HG02870 (cell line): Measurements from ENCODE around the gene PTS.
A peak's percentile ranks its signal among the peaks of the same experiment; 100 is the strongest.

Experiments
- ATAC-seq: cut with Tn5 transposase; IDR thresholded peaks from one replicate; pipeline ENCODE4 v1.9.1; 2021; ENCODE audit warnings: mild to moderate bottlenecking, moderate library complexity; ENCODE audit not compliant: unreplicated experiment

The PTS gene

GRCh38 chr11:112260490-112260889 lies 34.3 kb downstream of the PTS start, which contains the start of gene PLET1:
TSS of gene PLET1 (minus strand) at chr11:112260860. CDS start at chr11:112260589, 271 bp downstream.
- no peak for ATAC-seq

GRCh38 chr11:112265659-112266409 lies 39.6 kb downstream of the PTS start:
- ATAC-seq = no peak

DNA sequence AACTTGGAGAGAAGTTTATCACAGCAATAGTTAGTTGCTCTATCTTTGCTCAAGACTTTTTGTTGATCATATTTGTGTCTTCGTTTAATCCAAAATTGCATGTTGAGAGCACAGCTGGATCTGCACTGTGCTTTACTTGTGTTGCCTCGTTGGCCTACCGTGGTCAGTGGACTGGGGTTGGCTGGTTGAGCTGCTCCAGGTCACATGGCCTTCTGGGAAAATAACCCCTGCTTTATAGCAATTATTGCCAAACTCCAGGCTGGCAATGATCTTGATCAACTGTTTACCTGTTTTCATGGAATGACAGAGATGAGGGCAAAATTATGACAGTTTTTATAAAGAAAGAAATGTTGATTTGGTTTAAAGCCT lies 40.2 kb downstream of the PTS start:
- no peak for ATAC-seq

- ATAC-seq = no peak
Observed at GRCh38 chr11:112267188-112267591, 41.0 kb downstream of the PTS start.

GRCh38 chr11:112268406-112268805 lies 42.2 kb downstream of the PTS start:
- no peak for ATAC-seq

- ATAC-seq = no peak
Observed at GRCh38 chr11:112269139-112269538, 42.9 kb downstream of the PTS start.

DNA sequence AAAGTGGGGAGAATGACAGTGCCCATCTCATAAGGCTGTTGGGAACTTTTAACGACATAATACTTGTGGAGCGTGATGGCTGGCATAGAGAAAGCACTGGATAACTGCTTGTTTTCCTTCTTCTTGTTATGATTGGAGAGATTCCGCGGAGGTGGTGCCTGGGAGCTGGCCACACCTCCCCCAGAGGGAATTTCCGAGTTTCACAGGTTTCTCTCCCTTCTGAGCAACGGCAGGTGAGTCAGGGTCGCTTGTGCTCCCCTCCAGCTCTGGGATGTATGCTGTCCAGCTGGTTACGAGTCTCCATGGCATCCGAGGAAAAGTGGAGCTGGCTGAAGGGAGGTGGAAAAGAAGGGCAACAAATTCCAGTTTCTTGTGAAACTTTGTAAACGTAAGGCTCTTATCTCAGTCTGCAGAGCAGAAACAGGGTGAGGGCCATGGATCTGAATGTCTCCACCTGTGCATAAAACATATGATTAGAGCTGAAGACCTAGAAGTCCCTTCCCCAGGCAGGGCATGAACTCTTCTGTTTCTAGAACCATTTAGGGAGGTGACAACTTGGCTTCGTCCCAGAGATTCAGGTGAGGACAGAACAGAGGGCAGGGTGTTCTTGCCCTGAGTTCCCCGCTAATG lies 44.4 kb downstream of the PTS start:
- no peak for ATAC-seq

GRCh38 chr11:112271242-112271641 lies 45.0 kb downstream of the PTS start:
- no peak for ATAC-seq

- no peak for ATAC-seq
Observed at GRCh38 chr11:112273066-112273465, 46.8 kb downstream of the PTS start.

DNA sequence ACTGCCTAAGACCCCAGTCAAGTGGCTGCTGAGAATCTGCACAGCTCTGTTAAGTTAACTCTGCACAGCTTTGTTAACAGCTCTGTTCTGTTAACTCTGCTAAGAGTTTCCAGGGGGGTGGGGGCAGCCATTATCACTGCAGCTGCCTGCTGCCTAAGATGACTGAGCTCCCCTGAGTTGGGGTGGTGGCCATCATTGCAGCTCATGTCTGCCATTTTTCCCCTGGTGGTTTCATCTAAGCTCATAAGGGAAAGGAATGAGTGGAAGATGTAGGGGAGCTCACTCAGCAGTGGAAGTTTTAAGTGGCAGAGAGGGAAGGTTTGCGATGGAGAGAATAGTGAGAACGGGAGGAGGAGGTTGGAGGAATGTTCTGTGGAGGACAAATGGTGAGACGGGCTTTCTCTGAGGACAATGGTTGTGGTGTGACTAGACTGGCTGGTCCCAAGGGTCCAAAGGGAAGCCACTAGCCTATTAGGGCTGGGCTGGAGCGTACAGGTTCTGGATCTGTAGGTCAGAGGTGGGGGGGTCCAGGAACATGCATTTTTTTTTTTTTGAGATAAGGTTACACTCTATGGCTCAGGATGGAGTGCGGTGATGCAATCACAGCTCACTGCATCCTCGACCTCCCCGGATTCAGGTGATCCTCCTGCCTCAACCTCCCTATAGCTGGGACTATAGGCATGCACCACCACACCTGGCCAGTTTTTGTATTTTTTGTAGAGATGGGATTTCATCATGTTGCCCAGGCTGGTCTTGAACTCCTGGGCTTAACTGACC lies 48.0 kb downstream of the PTS start:
- no peak for ATAC-seq

DNA sequence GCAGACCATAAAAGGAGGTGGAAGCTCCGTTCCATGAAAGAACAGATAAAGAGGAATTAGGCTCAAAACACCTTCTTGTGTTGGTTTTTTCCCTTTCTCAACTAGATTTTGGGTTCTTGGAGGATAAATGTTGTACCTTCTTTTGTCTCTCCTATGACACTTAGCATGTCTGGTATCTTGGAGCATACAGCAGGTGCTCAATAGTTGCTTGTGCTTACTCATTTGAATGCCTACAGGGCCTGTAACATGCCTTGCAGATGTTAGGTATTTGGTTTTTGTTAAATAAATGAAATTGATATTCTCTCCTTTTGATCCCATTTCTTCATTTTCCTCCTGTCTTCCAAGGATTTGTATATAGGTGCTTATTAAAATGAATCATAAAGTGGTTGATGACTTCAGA lies 50.8 kb downstream of the PTS start:
- no peak for ATAC-seq

- no peak for ATAC-seq
Observed at GRCh38 chr11:112277941-112278340, 51.7 kb downstream of the PTS start.

DNA sequence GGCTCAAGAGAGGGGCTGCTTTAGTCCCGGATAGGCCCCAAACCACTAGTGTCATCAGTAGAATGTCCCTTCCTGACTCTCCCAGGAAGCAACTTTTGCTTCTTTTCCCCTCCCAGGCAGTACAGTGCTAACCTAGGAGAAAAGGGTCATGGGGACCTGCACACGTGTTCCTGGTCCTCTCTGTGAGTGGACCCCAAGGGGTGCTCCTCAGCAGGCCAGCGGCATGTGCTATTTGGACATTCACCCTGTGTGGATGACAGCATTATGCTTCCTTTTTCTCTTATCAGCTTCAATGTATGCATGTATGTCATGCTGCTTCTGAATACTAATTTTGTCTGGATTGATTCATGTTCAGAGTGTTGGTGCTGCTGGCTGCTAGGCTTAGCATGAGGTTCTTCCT lies 52.6 kb downstream of the PTS start:
- ATAC-seq = no peak

DNA sequence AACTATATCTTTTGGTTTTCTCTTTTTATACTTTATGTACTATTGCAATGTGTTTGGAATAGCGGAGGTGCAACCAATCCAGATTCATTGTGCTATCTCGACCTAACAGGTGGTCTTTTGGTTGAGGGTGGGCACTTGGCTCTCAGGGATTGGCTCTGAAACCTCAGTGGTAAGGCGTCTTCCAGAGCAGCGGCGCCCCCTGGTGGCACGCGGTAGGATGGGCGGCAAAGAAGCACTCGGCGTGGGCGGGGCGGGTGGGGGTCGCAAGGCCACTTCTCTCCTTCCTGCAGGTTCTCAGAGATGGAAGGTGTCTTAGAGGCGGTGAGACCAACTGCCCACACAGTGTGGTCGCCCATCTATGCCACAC lies 53.7 kb downstream of the PTS start:
- ATAC-seq = peak; percentile 44

DNA sequence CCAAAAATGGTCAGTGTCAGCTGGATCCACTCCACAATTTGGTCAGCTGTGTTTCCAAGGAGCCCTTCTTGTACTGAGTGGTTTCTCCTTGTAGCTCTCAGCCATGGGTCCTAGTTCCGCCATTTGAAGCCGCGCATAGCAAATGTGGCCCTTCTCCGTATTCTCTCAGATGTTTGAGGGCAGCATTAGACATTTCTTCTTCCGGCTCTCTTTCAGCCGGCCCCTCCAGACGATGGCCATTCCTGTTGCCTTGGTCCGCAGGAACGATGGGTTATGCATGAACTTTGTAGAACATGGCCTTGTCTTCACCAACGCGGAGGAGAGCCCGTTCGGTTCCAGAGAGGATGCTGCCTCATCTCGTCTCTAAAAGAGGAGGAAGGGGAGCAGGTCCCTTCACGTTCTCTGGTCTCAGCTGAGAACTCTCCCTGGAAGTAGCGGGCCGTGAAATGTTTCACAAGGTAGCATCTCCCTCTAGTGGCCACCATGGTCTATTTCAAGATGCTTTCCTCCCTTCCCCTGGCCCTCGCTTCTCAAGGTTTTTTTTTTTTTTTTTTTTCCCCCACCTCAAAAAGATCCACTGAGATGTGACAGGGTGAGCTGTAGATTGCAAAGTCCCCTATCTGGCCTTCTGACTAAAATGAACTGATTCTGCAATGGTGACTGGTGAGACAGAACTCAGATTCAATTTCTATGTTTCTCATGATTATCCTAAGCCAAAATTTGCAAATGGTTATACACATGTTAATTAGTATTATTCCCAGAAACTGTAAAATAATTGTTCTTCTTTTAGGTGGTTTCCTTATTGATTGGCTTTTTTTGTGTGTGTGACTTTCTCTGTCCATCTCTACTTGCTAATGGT lies 54.3 kb downstream of the PTS start:
- ATAC-seq = peak; percentile 73

- no peak for ATAC-seq
Observed at GRCh38 chr11:112281726-112282125, 55.5 kb downstream of the PTS start.
